HG02571 (cell line): ENCODE measurements around the gene KIF25.

Source experiments
- ATAC-seq: cut with Tn5 transposase; IDR thresholded peaks from one replicate; pipeline ENCODE4 v1.9.1; 2021; ENCODE audit warnings: mild to moderate bottlenecking, moderate library complexity; ENCODE audit not compliant: unreplicated experiment

Gene KIF25

DNA sequence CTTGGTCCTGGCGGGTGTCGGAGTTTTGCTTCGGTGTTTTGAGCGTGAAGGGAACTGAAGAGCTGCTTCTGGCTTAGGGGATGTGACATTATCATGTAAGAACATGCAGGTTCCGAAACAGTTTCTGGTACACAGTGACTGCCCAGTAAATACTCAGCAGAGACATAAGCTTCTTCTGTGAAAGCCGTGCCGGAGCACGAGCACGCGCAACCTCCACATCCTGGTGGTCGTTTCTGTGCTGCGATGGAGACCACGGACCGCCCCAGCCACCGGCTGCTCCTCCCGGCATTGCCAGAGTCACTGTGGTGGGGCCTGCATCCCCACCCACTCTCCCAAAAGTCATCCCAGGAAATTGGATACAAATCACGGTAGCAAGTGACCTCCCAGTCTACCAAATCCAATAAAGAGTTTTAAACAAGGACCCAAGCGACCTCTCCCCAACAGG, 18.7 kb downstream of the KIF25 start:
- no peak for ATAC-seq

DNA sequence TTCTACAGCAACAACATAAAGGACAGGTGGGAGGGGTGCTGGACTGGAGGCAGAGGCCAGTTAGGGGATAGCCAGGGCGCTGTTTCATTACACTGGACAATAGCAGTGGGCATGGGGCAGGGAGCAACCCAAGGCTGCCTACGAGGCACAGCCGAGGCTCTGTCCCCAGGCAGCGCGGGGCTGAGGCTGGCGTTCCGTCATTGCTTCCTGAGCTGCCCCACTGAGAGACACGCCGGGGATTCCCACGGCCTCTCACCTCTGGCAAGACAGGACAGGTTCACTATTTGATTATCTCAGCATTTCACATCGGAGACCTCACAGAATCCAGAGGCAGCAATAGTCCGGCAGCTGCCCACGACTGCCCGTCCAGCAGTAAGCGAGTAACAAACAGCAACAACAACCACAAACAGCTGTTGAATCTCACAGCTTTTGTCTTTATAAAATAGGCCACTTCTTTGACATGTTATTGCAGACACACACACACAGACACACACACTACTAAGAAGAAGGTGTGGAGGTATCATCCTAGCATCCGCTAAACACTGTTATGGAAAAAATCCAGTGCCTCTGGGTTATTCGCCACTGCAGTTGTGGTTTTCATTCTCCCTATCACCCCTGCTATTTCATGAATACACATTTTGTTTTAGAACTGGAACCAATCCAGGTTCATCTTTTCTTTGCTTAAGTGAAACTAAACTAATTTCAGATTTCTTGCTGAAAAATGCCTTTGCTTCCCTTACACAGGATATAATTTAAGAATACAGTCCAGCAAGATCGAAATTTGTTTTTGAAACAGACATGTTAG, 19.5 kb downstream of the KIF25 start:
- ATAC-seq, result no peak

DNA sequence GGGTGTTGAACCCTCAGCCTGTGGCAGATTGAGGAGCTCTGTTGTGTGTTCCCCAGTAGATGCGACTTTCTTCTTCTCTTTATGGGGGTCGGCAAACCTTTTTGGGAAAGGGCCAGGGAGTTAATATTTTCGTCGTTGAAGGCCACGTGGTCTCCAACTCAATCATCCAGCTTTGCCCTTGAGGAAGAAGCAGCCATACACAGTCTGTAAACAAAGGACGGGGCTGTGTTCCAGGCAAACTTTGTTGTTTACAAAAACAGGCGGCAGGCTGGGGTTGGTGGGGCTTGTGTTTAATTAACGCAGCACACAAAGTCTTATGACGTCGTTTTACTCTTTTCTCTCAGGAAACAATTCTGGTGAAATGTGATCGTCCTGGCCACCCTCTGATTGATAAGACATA, 20.2 kb downstream of the KIF25 start:
- no peak for ATAC-seq

DNA sequence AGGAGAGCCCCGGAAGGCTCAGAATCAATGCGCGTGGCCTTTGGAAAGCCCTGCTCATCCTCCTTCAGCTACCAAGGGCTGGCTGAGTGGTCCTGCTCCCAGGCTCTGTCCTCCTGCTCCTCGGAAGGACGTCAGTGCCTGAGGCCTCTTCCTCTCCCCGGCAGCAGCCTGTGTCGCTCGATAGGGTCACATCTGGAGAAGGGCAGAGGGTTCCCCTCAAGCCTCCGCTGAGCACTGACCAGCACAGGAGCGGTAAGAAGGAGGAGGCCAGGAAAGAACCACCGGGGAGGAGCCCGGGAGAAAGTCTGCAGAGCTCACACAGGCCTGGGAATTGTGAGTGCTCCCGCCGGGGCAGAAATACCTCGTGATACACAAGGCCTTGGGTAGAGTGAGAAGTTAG, 21.2 kb downstream of the KIF25 start:
- ATAC-seq, result no peak

DNA sequence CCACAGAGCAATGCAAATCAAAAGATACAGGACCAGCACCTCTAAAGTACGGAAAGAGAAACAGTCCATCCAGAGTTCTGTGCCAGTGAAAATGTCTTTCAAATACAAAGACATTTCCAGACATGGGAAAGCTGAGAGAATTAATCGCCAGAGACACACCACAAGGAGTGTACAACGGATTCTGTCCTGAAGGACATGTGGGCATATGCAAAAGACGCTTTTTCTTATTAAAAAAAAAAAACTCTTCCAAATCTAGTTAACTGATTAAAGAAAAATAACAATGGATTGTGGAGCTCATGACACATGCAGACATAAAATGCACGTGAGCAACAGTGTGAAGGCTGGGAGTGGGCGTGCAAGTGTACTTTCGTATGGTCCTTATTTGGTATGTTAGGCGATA, 22.8 kb downstream of the KIF25 start:
- no peak for ATAC-seq

DNA sequence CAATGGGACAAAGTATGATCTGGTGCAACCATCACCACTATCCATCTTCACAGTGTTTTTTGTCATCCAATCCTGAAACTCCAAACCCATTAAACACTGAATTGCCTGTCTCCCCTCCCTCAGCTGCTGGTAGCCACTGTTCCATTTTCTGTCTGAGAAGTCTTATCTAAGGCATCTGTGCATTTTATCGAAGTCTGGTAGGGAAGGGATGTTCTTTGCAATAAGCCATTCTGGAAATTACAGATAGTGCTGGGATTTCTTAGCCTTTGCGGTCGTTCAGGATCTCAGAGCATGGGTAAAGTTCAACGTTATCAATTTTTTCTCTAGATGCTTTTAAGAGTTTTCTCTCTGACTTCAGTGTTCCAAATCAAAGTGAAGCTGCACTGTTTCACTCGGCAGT, 24.1 kb downstream of the KIF25 start:
- ATAC-seq, result no peak

DNA sequence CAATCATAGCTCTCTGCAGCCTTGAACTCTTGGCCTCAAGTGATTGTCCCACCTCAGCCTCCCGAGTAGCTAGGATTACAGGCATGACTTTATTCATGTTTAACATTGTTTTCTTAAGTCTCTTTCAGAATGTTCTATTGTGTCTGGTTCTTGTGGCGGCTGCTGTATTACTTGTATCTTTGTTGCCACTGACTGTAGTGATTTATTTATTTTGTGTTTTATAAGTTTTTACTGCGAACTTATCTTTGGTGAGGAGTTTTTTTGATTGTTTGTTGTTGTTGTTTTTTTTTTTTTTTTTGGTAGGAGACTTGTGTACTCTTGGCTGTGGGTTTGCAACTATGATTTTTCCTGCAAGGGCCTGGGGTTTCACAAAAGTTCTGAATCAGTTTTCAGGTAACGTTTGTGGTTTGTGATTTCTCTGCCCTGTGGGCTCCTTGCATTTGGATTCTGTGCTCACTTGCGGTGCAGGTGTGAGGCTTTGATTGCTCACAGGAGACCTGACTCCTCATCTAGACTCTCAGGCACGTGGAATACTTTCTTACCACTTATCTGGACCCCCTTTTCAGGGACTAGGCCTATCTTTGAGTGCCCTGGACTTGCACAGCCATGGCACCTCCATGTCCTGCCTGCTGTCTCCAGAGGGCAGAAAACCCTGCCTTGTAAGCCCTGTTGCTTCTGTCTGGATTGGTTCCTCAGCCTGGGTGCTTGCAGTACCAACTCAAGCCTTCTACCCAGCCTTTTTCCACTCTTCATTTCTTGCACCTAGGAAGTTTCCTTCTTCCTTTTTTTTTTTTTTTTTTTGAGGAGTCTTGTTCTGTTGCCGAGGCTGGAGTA, 25.2 kb downstream of the KIF25 start:
- ATAC-seq, result no peak

DNA sequence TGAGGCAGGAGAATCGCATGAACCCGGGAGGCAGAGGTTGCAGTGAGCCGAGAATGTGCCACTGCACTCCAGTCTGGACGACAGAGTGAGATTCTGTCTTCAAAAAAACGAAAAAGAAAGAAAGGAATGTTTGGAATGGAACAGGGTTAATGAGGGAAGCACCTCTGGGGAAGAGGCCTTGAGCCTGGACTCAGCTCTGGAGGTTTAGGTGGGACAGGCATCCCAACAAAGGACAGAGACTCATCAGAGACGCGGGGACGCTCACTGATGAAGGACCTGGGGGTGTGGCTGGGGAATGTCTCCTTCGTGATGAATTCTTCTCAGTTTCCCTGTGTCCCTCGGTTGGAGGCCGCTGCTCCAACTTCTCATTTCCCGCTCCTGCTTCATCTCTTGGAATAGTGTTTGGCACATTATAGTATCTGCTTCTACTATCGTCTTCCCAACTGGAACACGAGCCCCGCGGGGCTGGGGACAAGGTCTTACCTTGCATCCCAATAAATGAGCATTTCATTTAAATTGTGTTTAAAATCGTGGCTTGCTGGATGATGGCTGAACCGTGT, 27.6 kb downstream of the KIF25 start:
- no peak for ATAC-seq

DNA sequence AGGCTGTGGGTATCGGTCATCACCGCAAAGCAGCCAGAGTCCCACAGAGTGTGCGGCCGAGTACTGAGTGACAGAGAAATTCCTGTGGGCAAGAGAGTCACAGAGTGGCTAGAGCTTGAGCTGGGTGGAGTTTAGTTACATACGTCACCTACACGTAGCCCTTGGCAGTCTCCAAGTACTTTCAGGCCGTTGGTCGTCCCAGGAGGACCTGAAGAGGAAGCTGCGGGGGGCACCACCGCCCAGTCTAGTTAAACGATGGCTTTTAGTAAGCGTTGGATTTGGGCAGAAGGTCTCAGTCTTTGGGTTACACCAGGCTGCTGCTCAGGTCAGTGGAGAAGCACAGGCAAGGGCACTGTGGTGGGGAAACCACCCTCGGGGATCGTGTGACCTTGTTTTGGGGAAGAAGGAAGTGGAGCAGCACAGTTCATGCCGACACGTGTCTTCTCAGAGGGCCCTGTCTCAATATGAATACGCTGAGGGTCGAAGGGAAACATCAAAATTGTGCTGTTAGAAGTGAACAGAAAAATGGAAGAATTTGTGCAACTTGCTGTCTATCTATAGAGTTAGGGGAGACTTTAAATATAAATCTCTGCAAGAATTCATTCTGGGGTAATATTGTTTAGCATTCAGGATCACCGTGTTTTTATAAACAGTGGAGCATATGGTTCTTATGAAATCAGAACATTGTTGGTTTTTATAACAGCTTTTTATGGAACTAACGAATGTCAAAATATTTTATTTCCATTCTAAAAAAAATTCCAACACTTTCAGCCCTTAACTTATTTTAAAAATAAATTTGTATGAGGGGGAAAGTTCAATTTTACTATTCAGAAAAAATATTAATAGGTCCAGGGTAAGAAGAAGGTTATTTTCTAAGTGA, 28.6 kb downstream of the KIF25 start:
- no peak for ATAC-seq

DNA sequence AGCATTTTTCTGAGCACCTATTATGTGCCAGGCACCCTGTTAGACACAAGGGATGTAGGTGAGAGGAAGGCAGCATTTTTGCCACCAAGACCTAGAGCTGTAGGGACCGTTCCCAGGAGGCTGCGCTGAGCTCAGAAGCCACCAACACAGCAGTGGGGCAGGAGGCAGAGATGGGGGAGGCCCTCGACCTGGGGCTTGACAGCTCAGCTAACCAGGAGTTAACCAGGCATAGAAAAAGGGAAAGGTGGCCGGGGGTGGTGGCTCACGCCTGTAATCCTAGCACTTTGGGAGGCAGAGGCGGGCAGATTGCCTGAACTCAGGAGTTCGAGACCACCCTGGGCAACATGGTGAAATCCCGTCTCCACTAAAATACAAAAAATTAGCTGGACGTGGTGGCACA, 29.5 kb downstream of the KIF25 start:
- ATAC-seq, result no peak

DNA sequence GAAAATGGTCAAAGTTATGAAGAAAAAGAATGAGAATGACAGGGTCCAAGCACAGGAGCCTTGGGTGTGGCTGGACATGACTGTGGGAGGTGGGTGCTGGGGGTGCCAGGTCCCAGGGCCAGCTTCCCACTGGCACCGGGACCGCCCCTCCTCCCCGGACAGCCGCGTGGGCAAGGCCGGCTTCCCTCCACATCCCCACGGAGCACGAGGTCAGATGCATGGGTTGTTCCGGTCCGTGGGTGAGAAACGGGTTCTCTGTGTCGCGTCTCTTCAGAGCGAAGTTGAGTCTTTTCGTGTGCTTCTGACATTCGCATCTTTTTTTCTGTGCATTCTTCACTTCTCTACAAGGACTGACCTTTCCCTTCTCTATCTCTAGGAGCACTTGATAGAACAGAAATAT, 30.1 kb downstream of the KIF25 start:
- ATAC-seq, result no peak

DNA sequence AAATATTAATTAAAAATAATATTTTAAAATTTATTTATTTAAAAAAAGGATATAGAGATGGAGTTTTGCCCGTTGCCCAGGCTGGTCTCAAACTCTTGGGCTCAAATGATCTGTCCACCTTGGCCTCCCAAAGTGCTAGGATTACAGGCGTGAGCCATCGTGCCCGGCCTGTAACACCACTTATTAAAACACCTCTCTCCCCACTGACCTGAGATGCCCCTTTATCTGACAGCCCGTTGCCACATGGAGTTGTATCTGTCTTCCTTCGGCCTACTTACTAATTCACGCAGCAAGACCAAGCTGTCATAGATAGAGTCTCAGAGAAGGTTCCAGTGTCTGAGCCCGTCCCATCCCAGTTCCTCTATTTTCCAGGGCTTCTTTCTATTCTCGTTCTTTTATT, 30.7 kb downstream of the KIF25 start:
- ATAC-seq, result no peak

DNA sequence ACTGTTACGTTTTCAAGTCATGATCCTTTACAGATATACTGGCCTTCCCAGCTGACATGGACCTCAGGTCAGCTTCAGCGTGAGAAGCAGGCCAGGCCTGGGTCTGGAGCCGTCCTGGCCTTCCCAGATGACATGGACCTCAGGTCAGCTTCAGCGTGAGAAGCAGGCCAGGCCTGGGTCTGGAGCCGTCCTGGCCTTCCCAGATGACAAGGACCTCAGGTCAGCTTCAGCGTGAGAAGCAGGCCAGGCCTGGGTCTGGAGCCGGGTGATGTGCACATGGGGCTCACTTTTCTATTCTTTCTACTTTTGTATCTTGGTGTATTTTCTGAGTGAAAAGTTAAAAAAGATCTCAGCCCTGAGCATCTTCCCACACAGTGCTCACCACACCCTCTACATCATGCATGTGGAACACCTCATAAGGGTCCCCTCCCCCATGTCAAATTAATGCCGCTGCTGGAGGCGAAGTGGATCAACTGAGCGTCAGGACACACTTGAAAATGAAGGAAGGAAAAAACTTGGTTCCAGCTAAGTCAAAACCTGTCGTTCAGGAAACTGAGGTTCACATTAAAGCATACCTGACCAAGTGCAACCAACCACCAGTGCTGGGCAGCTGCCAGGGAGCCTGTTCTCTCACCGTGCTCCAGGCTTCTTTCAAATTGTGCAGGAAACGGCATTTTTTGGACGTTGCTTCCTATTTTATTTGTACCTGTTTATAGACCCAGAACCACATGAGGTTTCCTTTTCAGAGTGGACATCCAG, 32.2 kb downstream of the KIF25 start:
- no peak for ATAC-seq

DNA sequence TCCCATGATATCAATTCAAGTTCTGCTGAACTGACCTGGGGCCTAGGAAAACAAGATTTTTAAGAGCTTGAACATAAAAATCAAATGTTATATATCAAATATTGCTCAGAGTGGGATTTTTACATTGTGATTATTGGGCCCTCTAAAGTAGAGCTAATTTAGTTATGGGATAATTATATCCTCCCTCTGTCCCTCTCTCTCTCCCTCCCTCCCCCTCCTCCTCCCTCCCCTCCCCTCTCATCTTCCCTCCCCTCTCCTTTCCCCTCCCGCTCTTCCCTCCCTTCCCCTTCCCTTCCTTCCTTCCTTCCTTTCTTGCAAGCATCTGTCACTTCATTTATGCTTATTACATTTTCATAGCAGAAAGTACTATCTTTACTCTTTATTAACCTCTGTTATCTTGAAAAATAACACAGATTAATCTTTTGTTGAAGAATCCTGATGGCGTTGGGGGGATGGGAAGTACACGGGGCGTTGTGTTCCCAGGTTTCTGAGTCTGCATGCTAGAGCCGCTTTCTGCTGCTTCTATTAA, 32.8 kb downstream of the KIF25 start:
- no peak for ATAC-seq

DNA sequence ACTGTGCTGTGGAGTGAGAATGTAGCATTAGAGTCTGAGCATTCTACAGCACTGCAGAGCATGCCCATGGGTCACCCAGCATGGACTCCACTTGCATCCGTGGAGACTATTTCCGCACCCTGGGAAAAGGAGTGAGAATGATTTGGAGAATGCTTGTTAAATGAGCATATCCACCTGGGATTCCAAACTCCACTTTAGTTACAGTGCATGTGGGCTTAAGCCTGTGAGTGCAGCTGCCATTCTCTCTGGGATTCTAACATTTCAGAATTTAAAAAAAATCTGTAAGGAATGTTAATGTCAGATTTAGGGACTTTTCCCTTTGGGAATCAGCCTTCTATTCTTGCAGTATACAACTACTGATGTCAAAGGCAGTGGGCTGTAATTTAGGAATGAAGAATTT, 33.4 kb downstream of the KIF25 start:
- ATAC-seq, result no peak

DNA sequence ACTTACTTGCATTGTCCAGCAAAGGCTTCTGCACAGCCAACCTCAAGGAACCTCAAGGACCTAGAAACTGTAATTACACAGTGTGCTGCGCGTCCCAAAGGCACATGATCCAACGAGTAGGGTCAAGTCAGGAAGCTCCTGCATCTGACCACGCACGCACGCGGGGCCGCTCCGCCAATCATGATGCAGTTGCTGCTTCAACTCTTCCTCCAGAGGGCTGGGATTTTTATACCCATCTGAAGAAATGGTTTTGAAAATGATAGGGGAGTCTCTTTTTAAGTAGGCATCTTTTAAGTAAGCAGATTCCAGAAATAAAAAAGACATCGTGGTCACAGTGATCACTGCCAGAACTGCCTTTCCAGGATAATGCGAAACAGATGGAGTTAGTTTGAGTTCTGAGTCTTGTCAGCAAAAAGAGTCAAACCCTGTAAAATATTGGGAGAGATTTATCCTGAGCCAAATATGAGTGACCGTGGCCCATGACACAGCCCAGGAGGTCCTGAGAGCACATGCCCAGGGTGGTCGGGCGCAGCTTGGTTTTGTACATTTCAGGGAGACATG, 34.0 kb downstream of the KIF25 start:
- ATAC-seq, result no peak

DNA sequence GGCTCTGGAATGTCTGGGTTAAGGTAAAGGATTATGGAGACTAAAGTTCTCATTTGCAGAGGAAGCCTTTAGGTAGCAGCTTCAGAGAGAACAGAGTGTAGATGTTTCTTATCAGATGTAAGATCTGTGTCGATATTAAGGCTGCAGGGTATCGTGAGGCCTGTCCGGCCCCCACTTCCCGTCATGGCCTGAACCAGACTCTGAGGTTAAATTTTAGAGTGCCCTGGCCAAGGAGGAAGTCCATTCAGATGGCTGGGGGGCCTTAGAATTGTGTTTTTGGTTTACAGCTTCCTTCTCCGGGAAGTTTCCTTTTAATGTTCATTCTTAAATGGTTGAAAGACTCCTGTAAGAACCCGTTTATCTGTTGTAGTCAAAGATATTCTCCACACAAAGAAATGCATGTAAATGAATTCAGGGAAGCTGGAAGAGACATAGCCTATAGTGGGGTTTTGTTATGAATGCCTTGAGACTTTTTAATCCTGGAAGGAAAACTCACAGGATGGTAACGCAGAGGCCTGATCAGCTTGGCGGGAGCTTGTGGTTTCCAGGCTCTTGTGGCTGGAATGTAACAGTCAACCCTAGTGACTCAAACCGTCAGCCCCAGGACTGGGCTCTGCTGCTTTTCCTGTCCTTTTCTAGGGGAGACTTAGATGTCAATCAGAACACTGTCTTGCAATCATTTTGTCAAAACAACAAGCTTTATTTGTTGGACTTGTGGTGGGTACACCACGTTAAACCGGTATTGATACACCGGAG, 34.7 kb downstream of the KIF25 start:
- no peak for ATAC-seq

DNA sequence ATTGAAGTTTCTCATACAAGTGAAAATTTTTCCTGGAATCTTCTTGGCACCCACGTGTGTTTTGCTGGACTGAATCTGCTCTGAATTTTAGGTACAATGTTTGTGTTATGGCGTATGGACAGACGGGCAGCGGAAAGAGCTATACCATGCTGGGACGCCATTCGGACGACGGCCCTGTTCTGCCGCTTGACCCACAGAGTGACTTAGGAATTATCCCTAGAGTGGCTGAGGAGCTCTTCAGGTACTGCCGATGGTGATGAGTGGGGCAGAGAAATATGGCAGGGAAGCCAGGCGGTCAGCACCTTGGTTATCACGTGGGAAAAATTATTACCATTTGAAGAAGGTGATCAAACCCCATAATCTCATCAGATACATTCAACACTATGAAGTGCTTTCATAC, 36.3 kb downstream of the KIF25 start:
- no peak for ATAC-seq

DNA sequence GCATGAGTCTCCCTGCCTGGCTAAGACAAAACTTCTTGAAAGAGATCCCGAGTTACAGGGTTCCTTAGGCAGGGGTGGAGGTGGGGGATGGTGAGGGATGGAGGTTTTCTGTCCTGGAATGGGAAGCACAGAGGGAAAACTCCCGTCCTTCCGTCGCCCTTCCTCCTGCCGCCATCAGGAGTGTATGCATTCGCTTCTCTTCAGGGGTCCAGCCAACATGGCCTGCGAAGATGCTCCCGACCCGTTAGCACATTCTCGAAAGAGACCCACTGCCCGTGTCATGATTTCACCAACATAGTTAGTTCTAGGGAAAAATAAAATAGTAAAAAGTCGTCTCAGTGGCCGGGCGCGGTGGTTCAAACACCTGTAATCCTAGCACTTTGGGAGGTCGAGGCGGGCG, 37.1 kb downstream of the KIF25 start:
- no peak for ATAC-seq
